SU-DHL-6 (cell line): Measurements from ENCODE around the gene DBF4B.

Experiments
- H2AFZ ChIP-seq: fragments of 200-600 bp; sonication (generic); 2 replicates; pipeline ENCODE4 v1.6.1; 2014; ENCODE audit warnings: low read depth, mild to moderate bottlenecking, moderate library complexity, mixed read lengths, antibody characterized with exemption, low read length; ENCODE audit not compliant: severe bottlenecking
- H3F3A ChIP-seq: fragments of 200-600 bp; shearing (Covaris generic); 2 replicates; pipeline ENCODE4 v1.6.0; 2016; ENCODE audit warnings: antibody characterized with exemption, mild to moderate bottlenecking; ENCODE audit not compliant: insufficient read depth
- H3K27ac ChIP-seq: fragments of 200-600 bp; sonication (generic); 2 replicates; pipeline ENCODE4 v1.5.1; 2016; ENCODE audit warnings: low read depth, mild to moderate bottlenecking, low read length, moderate library complexity, mixed read lengths
- H3K27me3 ChIP-seq: fragments of 200-600 bp; sonication (generic), shearing (Covaris generic); 2 replicates; pipeline ENCODE4 v1.6.0; 2014; ENCODE audit warnings: mild to moderate bottlenecking, low read length
- H3K36me3 ChIP-seq: fragments of 200-600 bp; sonication (generic); 2 replicates; pipeline ENCODE4 v1.6.1; 2014; ENCODE audit warnings: mild to moderate bottlenecking, low read length, mixed read lengths
- H3K4me2 ChIP-seq: fragments of 300-600, 200-600 bp; shearing (Covaris generic), sonication (generic); 2 replicates; pipeline ENCODE4 v1.6.0; 2014; ENCODE audit warnings: low read length, low read depth, mild to moderate bottlenecking; ENCODE audit not compliant: poor library complexity, severe bottlenecking
- H3K4me3 ChIP-seq: fragments of 200-600 bp; sonication (generic); 2 replicates; pipeline ENCODE4 v1.5.1; 2014; ENCODE audit warnings: antibody characterized with exemption, low read length, mild to moderate bottlenecking, mixed read lengths; ENCODE audit not compliant: insufficient read depth, poor library complexity, severe bottlenecking
- H3K79me2 ChIP-seq: fragments of 200-600 bp; sonication (generic); 2 replicates; pipeline ENCODE4 v1.6.1; 2014; ENCODE audit warnings: mild to moderate bottlenecking, low read length, moderate library complexity; ENCODE audit not compliant: insufficient read depth
- H3K9ac ChIP-seq: fragments of 200-600 bp; sonication (generic); 2 replicates; pipeline ENCODE4 v1.7.0; 2014; ENCODE audit warnings: mild to moderate bottlenecking, low read length
- H3K9me2 ChIP-seq: fragments of 200-600 bp; sonication (generic); replicated peaks from 2 replicates; pipeline ENCODE4 v1.6.1; 2014; ENCODE audit warnings: low read length; ENCODE audit not compliant: insufficient read depth
- H3K9me3 ChIP-seq: fragments of 200-600 bp; sonication (generic); 2 replicates; pipeline ENCODE4 v1.6.1; 2014; ENCODE audit warnings: low read length, mixed read lengths; ENCODE audit not compliant: insufficient read depth
- H4K20me1 ChIP-seq: fragments of 200-600 bp; sonication (generic); 2 replicates; pipeline ENCODE4 v1.6.1; 2014; ENCODE audit warnings: low read depth, mild to moderate bottlenecking, antibody characterized with exemption, low read length, moderate library complexity, mixed read lengths
- CTCF ChIP-seq: fragments of 200-600 bp; sonication (generic); IDR thresholded peaks from one replicate; pipeline ENCODE4 v1.5.1; 2017; ENCODE audit warnings: antibody characterized with exemption, mild to moderate bottlenecking, low read length, moderate library complexity; ENCODE audit not compliant: insufficient read depth, poor library complexity, severe bottlenecking
- EZH2phosphoT487 ChIP-seq: fragments of 200-600 bp; sonication (generic), shearing (Covaris generic); conservative IDR thresholded peaks from 2 replicates; pipeline ENCODE4 v1.6.1; 2018; ENCODE audit warnings: mild to moderate bottlenecking, antibody characterized with exemption, low read length, moderate library complexity, mixed read lengths

The DBF4B gene

GRCh38 chr17:44775838-44776621, 67.6 kb downstream of the DBF4B start:
- Histone ChIP-seq H3K9me2 (no peaks in the 10 kb centered on the region), H3K79me2 (no peaks in the 10 kb centered on the region), H3K4me2 (peak overlapping the region; percentile 80), H2AFZ (peak overlapping the region; percentile 81), H3K4me3 (peak overlapping the region; percentile 32), H4K20me1 (no peaks in the 10 kb centered on the region), H3K9ac (peak overlapping the region; percentile 49), H3F3A (no peaks in the 10 kb centered on the region), H3K27ac (no peak overlapping the region), H3K36me3 (no peaks in the 10 kb centered on the region), H3K27me3 (no peaks in the 10 kb centered on the region), H3K9me3 (no peaks in the 10 kb centered on the region)
- TF ChIP-seq CTCF (no peak), EZH2phosphoT487 (no peak)

- Histone ChIP-seq H2AFZ (no peak overlapping the region), H3K27me3 (no peaks in the 10 kb centered on the region), H3K9me3 (no peaks in the 10 kb centered on the region), H3K9me2 (no peaks in the 10 kb centered on the region), H3K27ac (no peak overlapping the region), H3K79me2 (no peaks in the 10 kb centered on the region), H4K20me1 (no peaks in the 10 kb centered on the region), H3K9ac (no peak overlapping the region), H3F3A (no peaks in the 10 kb centered on the region), H3K4me2 (no peak overlapping the region), H3K4me3 (no peak overlapping the region), H3K36me3 (no peaks in the 10 kb centered on the region)
- TF ChIP-seq CTCF (no peak), EZH2phosphoT487 (no peak)
These were observed 68.3 kb downstream of the DBF4B start for GRCh38 chr17:44776628-44777393.

DNA sequence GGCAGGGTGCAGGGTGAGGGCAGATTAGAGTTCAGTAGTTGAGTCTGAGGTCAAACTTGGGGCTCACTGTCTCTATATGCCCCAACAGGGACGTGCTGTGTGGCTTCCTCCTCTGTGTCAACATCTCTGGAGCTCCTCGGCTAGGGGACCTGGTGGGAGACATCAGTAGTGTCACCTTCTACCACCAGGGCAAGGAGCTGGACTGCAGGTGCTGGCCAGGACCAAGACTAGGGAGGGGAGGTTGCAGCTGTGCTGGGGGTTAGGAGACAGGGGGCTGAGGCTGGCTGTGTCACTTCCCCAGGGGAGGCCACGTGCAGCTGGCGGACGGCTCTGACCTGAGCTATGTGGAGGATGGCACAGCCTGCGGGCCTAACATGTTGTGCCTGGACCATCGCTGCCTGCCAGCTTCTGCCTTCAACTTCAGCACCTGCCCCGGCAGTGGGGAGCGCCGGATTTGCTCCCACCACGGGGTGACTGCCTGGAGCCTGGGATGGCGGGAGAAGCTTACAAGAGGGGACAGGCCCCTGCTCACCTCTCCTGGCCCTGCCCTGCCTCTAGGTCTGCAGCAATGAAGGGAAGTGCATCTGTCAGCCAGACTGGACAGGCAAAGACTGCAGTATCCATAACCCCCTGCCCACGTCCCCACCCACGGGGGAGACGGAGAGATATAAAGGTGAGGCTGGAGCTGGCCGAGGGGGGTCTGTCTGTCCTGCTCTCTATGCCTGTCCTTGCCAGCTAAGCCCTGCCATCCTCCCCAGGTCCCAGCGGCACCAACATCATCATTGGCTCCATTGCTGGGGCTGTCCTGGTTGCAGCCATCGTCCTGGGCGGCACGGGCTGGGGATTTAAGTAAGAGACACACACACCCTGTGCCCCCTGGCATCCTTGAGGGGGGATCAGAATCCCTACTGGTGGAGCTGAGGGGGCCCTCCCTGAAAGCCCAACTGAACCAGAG, 69.2 kb downstream of the DBF4B start:
- Histone ChIP-seq H3K27ac (no peak overlapping the region), H3K79me2 (no peaks in the 10 kb centered on the region), H3K27me3 (no peaks in the 10 kb centered on the region), H3K9me3 (no peaks in the 10 kb centered on the region), H3K4me2 (no peak overlapping the region), H2AFZ (no peak overlapping the region), H3K36me3 (no peaks in the 10 kb centered on the region), H4K20me1 (no peaks in the 10 kb centered on the region), H3K9me2 (no peaks in the 10 kb centered on the region), H3K9ac (no peak overlapping the region), H3F3A (no peaks in the 10 kb centered on the region), H3K4me3 (no peak overlapping the region)
- TF ChIP-seq EZH2phosphoT487 = no peak
- TF ChIP-seq CTCF = no peak
